ENCODE results near the gene ZBTB20. TPM values are rescaled to one million over a fixed set of nuclear protein-coding genes. Genes with fewer than 3 reads are reported as not detected.

Gene ZBTB20
- total RNA-seq, 1 donor from 2014 or later = 62.0 TPM

DNA sequence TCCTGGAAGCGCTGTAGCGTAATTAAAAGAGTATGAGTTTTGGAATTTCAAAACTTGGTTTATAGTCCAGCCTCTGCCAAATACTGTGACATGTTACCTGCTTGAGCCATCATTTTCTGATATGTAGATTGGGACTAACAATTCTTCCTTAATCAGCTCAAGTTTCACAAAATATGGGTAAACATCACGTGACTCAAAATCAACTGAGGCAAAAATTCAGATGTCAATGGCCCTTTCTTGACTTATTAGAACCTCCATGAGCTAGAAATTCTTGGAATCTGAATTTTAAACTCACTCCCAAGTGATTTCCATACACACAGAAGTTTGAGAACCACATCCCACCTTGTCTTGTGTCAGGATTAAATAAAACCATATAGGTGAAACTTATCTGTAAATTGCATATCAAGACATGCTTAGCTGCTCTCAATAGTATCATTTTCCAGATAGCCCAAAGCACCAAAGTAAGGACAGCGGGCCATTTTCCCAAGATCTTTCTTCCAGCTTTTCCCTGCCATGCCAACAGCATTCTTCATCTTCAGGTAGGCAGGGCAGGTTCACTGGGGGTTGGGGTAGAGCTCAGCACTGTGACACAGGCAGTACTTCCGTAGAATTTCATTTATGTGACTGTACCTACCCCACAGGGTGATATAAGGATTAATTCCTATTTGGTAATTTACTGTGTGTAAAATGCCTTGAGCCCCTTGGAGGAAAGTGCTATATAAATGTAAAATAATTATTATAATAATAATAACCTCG is 474.2 kb downstream of the ZBTB20 start:
- TF ChIP-seq, protein P1, sequence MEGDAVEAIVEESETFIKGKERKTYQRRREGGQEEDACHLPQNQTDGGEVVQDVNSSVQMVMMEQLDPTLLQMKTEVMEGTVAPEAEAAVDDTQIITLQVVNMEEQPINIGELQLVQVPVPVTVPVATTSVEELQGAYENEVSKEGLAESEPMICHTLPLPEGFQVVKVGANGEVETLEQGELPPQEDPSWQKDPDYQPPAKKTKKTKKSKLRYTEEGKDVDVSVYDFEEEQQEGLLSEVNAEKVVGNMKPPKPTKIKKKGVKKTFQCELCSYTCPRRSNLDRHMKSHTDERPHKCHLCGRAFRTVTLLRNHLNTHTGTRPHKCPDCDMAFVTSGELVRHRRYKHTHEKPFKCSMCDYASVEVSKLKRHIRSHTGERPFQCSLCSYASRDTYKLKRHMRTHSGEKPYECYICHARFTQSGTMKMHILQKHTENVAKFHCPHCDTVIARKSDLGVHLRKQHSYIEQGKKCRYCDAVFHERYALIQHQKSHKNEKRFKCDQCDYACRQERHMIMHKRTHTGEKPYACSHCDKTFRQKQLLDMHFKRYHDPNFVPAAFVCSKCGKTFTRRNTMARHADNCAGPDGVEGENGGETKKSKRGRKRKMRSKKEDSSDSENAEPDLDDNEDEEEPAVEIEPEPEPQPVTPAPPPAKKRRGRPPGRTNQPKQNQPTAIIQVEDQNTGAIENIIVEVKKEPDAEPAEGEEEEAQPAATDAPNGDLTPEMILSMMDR (IDR thresholded peaks at IDR 0.05; ENCODE audit: borderline replicate concordance) = no peak
- Histone ChIP-seq H3K9me3 (replicated peaks) (no peaks in the 10 kb centered on the region), H3K4me1 (peaks cover 20% of the 10 kb centered on the region), H3K27ac (replicated peaks) (no peak overlapping the region), H3K36me3 (no peaks in the 10 kb centered on the region), H3K27me3 (ENCODE audit: low read depth) (no peaks in the 10 kb centered on the region), H3K4me3 (no peak overlapping the region)
- intact Hi-C loops (cut with micrococcal nuclease) = no loop called here
- no peak for DNase-seq

DNA sequence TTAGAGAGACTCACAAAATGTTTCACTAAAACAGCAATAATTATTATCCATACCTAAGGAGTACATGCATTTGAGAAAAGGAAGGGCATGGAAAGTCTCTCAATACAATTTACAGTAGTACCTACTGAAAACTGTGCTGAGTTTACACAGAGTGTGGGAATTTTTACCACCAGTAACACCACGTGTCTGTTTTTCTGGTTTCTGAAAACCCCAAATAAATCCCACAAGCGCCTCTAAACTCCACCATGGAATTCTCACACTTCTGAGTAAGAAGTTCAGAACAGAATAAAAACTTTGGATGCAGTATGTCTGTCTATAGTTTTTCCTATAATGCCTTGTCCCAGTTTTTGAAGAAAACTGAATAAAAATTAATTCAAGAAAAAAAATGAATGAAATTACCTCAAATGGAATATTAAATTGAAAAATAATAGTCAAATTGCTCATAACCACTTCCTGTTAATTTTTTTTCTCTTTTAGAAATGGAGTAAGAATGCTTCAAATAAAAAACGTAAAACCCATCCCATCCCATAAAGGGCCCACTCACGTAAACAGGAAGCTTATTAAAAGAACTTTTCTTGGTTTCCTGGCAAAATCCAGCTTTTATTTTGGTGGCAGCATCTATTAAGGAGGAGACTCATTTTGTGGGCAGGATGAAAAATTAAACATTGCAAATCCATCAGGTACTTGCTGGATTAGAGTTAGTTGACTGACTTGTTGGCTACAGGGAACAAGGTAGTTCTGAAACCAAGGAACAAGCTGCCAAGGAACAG is 475.2 kb downstream of the ZBTB20 start:
- Histone ChIP-seq H3K4me1 (peaks cover 29% of the 10 kb centered on the region), H3K9me3 (replicated peaks) (no peaks in the 10 kb centered on the region), H3K27ac (replicated peaks) (no peak overlapping the region), H3K27me3 (ENCODE audit: low read depth) (no peaks in the 10 kb centered on the region), H3K4me3 (no peak overlapping the region), H3K36me3 (no peaks in the 10 kb centered on the region)
- TF ChIP-seq, protein P1 (IDR thresholded peaks at IDR 0.05; ENCODE audit: borderline replicate concordance) = no peak
- no peak for DNase-seq
- intact Hi-C loops (cut with micrococcal nuclease) = no loop called here

DNA sequence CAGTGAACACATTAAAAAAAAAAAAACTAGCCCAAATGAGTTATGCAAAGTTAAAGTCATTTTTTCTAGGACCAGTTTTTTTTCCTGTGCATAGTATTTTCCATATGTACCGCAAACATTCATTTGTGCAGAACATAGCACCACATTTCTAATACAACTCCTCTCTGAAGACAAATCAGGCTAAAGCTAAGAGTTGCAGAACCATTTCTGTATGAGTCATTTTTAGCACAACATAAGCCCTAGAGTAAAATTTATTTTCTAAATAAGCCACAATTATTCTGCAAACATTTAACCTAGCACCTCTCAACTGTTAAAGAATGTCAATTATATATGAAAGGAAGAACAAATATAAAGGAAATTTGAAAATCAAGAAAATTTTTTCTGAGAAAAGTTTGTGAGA is 477.5 kb downstream of the ZBTB20 start:
- peaks cover 43% of the 10 kb centered on the region for H3K4me1 ChIP-seq
- TF ChIP-seq, protein P1 (IDR thresholded peaks at IDR 0.05; ENCODE audit: borderline replicate concordance) = no peak
- intact Hi-C loops (cut with micrococcal nuclease) = no loop called here
- no peak for DNase-seq
- no peaks in the 10 kb centered on the region for H3K9me3 ChIP-seq (replicated peaks)
- H3K36me3 ChIP-seq = no peaks in the 10 kb centered on the region
- H3K27ac ChIP-seq (replicated peaks) = no peak overlapping the region
- no peak overlapping the region for H3K4me3 ChIP-seq
- no peaks in the 10 kb centered on the region for H3K27me3 ChIP-seq (ENCODE audit: low read depth)

DNA sequence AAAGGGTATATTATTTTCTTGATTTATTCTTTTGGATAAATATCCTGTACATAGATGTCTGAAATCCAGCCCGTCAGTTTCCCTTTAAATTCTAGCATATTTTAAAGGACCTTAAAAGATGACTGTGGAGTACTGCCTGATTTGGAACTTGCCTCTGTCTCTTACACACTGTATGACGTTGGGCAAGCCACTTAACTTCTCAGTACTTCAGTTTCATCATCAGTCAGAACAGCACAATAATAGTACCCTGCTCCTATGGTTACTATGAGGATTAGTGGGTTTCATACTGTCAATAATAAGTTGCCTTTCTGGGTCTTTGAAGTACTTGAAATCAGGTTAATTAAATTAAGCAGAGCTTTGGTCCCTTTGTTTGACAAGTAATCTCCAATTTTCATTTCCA is 479.0 kb downstream of the ZBTB20 start:
- TF ChIP-seq, protein P1 (IDR thresholded peaks at IDR 0.05; ENCODE audit: borderline replicate concordance) = no peak
- no peaks in the 10 kb centered on the region for H3K27me3 ChIP-seq (ENCODE audit: low read depth)
- no peak for DNase-seq
- peaks cover 37% of the 10 kb centered on the region for H3K4me1 ChIP-seq
- peaks cover 10% of the 10 kb centered on the region for H3K9me3 ChIP-seq (replicated peaks)
- no peak overlapping the region for H3K4me3 ChIP-seq
- intact Hi-C loops (cut with micrococcal nuclease) = no loop called here
- H3K27ac ChIP-seq (replicated peaks) = no peak overlapping the region
- H3K36me3 ChIP-seq = no peaks in the 10 kb centered on the region

DNA sequence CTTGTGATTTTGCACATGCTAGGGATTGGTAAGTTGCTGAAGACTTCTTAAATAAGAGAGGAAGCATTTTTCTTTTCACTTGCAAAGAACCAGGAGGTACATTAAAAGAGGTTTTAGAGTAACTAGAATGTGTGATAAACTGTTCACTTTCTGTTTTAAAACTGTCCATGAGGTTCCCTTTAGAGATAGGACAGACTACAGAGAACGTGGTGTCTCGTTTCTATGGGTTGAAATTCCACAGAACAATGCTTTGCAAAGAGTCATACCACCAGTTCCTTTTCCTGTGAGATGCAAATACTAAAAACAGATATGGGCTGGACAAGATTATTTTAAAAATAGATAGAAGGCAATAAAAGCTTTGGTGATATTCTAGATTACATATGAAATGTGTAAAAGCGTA is 480.5 kb downstream of the ZBTB20 start:
- no peak for DNase-seq
- Histone ChIP-seq H3K27ac (replicated peaks) (peak overlapping the region; percentile 84), H3K27me3 (ENCODE audit: low read depth) (no peaks in the 10 kb centered on the region), H3K9me3 (replicated peaks) (peaks cover 10% of the 10 kb centered on the region), H3K4me1 (peaks cover 37% of the 10 kb centered on the region), H3K4me3 (peak overlapping the region; percentile 11), H3K36me3 (no peaks in the 10 kb centered on the region)
- TF ChIP-seq, protein P1 (IDR thresholded peaks at IDR 0.05; ENCODE audit: borderline replicate concordance) = no peak
- intact Hi-C loops (cut with micrococcal nuclease) = no loop called here
